Stimulated activated CD4-positive, alpha-beta T cell treated with anti-CD3 and anti-CD28 coated beads, TNF-alpha, amount 100 ng/mL, for 4 hours (primary cell): Measurements from ENCODE around the gene POLR3E.

Experiments used
- DNase-seq, 3 experiments: peaks; one replicate each; pipeline ENCODE4 v3.0.0-alpha.2; 2020; ENCODE audit warnings: low read depth in 3 of 3

The POLR3E gene

GRCh38 chr16:22297114-22297870 is at the start of gene POLR3E:
TSS of gene POLR3E (plus strand) at chr16:22297409. CDS start at chr16:22302969, 5,560 bp downstream.
- DNase-seq: peak; percentile 99 to 100 (median 100)

GRCh38 chr16:22250522-22250921 is 46.7 kb upstream of the POLR3E start:
- no peak for DNase-seq

- no peak for DNase-seq
These were observed 44.9 kb upstream of the POLR3E start for GRCh38 chr16:22252317-22252716.

- DNase-seq: no peak
These were observed 43.9 kb upstream of the POLR3E start for GRCh38 chr16:22253272-22253671.

GRCh38 chr16:22255335-22255734 is 41.9 kb upstream of the POLR3E start:
- no peak for DNase-seq

- no peak for DNase-seq
These were observed 39.8 kb upstream of the POLR3E start for GRCh38 chr16:22257440-22257839.

- no peak for DNase-seq
These were observed 36.7 kb upstream of the POLR3E start for GRCh38 chr16:22260490-22260889.

- DNase-seq: no peak
These were observed 34.7 kb upstream of the POLR3E start for GRCh38 chr16:22262460-22262859.

- DNase-seq: no peak
These were observed 32.4 kb upstream of the POLR3E start for GRCh38 chr16:22264786-22265185.

GRCh38 chr16:22265351-22265750 is 31.9 kb upstream of the POLR3E start:
- no peak for DNase-seq

GRCh38 chr16:22266546-22266945 is 30.7 kb upstream of the POLR3E start:
- DNase-seq: no peak

- no peak for DNase-seq
These were observed 29.4 kb upstream of the POLR3E start for GRCh38 chr16:22267764-22268163.

- DNase-seq: no peak
These were observed 26.7 kb upstream of the POLR3E start for GRCh38 chr16:22270525-22270924.

GRCh38 chr16:22272870-22273650 is 24.1 kb upstream of the POLR3E start:
- DNase-seq: no peak

- DNase-seq: no peak
These were observed 22.3 kb upstream of the POLR3E start for GRCh38 chr16:22274916-22275315.

- no peak for DNase-seq
These were observed 18.6 kb upstream of the POLR3E start for GRCh38 chr16:22278441-22279230.

- DNase-seq: no peak
These were observed 14.8 kb upstream of the POLR3E start for GRCh38 chr16:22282254-22282892.

GRCh38 chr16:22284637-22285036 is 12.6 kb upstream of the POLR3E start:
- no peak for DNase-seq

GRCh38 chr16:22285080-22285479 is 12.1 kb upstream of the POLR3E start:
- no peak for DNase-seq

GRCh38 chr16:22291020-22291419 is 6.2 kb upstream of the POLR3E start:
- no peak for DNase-seq

GRCh38 chr16:22291860-22292318 is 5.3 kb upstream of the POLR3E start:
- DNase-seq: no peak

- DNase-seq: no peak
These were observed 4.9 kb upstream of the POLR3E start for GRCh38 chr16:22292320-22292719.
